Gastrocnemius medialis (tissue), 4 donors: Measurements from ENCODE around the gene ARVCF. TPM values are rescaled to one million over a fixed set of nuclear protein-coding genes. Genes with fewer than 3 reads are reported as not detected.

Experiments
- ATAC-seq, 2 donors: fragments of 150-250 bp; one replicate each; pipeline ENCODE4 v1.9.1; 2016
- DNase-seq, 2 donors: peaks; one replicate each; pipeline ENCODE4 v3.0.0-alpha.2; 2019
- H3K27ac ChIP-seq, 4 donors: fragments of 200-600 bp; sonication (generic); 1 replicate in 1 of 4; 2 replicates in 3 of 4; pipeline ENCODE4 v1.5.1; 2016 to 2018; ENCODE audit warnings: mild to moderate bottlenecking in 2 of 4, moderate library complexity in 1 of 4
- H3K27me3 ChIP-seq, 3 donors: fragments of 200-600 bp; sonication (generic) in 2 of 3; 1 replicate in 1 of 3; 2 replicates in 2 of 3; pipeline versions ENCODE4 v1.5.1 to v1.6.0; 2016 to 2019; ENCODE audit warnings: mild to moderate bottlenecking in 1 of 3, moderate library complexity in 1 of 3
- H3K36me3 ChIP-seq, 2 donors: fragments of 200-600 bp; sonication (generic) in 1 of 2; one replicate each; pipeline ENCODE4 v1.5.1; 2017 to 2018
- H3K4me1 ChIP-seq, 2 donors: fragments of 200-600 bp; sonication (generic) in 1 of 2; one replicate each; pipeline ENCODE4 v1.5.1; 2016 to 2017; ENCODE audit warnings: mild to moderate bottlenecking in 2 of 2
- H3K4me3 ChIP-seq, 4 donors: fragments of 200-600 bp; sonication (generic) in 3 of 4; 1 replicate in 1 of 4; 2 replicates in 3 of 4; pipeline ENCODE4 v1.5.1; 2016 to 2019; ENCODE audit warnings: mild to moderate bottlenecking in 2 of 4
- H3K9me3 ChIP-seq, 3 donors: fragments of 200-600 bp; sonication (generic) in 2 of 3; 1 replicate in 1 of 3; 2 replicates in 2 of 3; pipeline ENCODE4 v1.5.1; 2016 to 2019
- CTCF ChIP-seq, 5 experiments: fragments of 450-650 bp in 3 of 5; fragments of 200-600 bp in 2 of 5; sonication (generic) in 2 of 5; IDR thresholded peaks in 4 of 5; conservative IDR thresholded peaks in 1 of 5; 1 replicate in 4 of 5; 2 replicates in 1 of 5; pipeline ENCODE4 v1.5.1; 2016 to 2019; ENCODE audit warnings: antibody characterized with exemption in 5 of 5, mild to moderate bottlenecking in 3 of 5, moderate library complexity in 3 of 5
- POLR2A ChIP-seq, 2 donors: fragments of 450-650 bp; IDR thresholded peaks; one replicate each; pipeline ENCODE4 v1.6.1; 2017; ENCODE audit warnings: antibody characterized with exemption in 2 of 2, mild to moderate bottlenecking in 2 of 2, moderate library complexity in 2 of 2
- in situ Hi-C, 4 donors: fragments of 200-750 bp; cut with MboI; loops; one replicate each; pipeline versions ENCODE4 v1.15.0 to v1.8.0; 2017; ENCODE audit warnings: low sequenced_read_pairs in 4 of 4
- intact Hi-C: fragments of 100-400 bp; cut with DNase I; formaldehyde crosslinking; loops from one replicate; pipeline ENCODE4 v1.15.1; 2023; ENCODE audit warnings: low total_unique reads
- total RNA-seq, 4 donors: library from RNA; depleted of rRNA; stranded (reverse); fragments of >200 nt; gene quantifications; one replicate each; pipeline versions ENCODE4 v1.1.0 to v1.2.3, GENCODE V29; 2016

The ARVCF gene
- total RNA-seq, 4 donors from 2014 or later, result 6.9 to 19.6 (median 18.0) TPM

GRCh38 chr22:20017622-20017958 lies 967 bp upstream of the ARVCF start:
- in situ Hi-C loops, result no loop called here
- DNase-seq, result no peak
- TF ChIP-seq POLR2A (IDR thresholded peaks at IDR 0.05) (no peak), CTCF (IDR thresholded peaks at IDR 0.05 in 4 of 5, conservative IDR thresholded peaks at IDR 0.05 in 1 of 5) (no peak)
- H3K9me3 ChIP-seq, result no peaks in the 10 kb centered on the region
- H3K27me3 ChIP-seq, result no peaks in the 10 kb centered on the region
- H3K27ac ChIP-seq, result no peak overlapping the region
- peak overlapping the region; percentile 69 to 88 (median 86) for H3K4me3 ChIP-seq
- no peaks in the 10 kb centered on the region for H3K36me3 ChIP-seq
- ATAC-seq, result no peak
- peaks cover 29 to 34% of the 10 kb centered on the region in 2 donors for H3K4me1 ChIP-seq
- intact Hi-C loops, result no loop called here

- H3K27ac ChIP-seq, result peak overlapping the region; percentile 67 to 80 (median 74)
- DNase-seq (no peak), ATAC-seq (peak in 1 of 2 donors; percentile 11)
- TF ChIP-seq POLR2A (IDR thresholded peaks at IDR 0.05) (peak in 1 of 2 donors; percentile 56), CTCF (IDR thresholded peaks at IDR 0.05 in 4 of 5, conservative IDR thresholded peaks at IDR 0.05 in 1 of 5) (no peak)
- H3K27me3 ChIP-seq, result no peaks in the 10 kb centered on the region
- H3K36me3 ChIP-seq, result no peaks in the 10 kb centered on the region
- in situ Hi-C loops, result no loop called here
- peaks cover 20 to 24% of the 10 kb centered on the region in 2 donors for H3K4me1 ChIP-seq
- no peaks in the 10 kb centered on the region for H3K9me3 ChIP-seq
- peak overlapping the region; percentile 69 to 88 (median 86) for H3K4me3 ChIP-seq
- intact Hi-C loops, result loop anchor here (1.0 kb wide), 1 partner anchor 29 kb away; no protein-coding TSS in a partner anchor
Observed at GRCh38 chr22:20015971-20016733, 471 bp downstream of the ARVCF start.

- Histone ChIP-seq H3K9me3 (no peaks in the 10 kb centered on the region), H3K4me3 (no peak overlapping the region), H3K27ac (peak overlapping the region; percentile 22 to 72 (median 68)), H3K36me3 (no peaks in the 10 kb centered on the region), H3K27me3 (no peaks in the 10 kb centered on the region), H3K4me1 (peaks cover 15 to 21% of the 10 kb centered on the region in 2 donors)
- ATAC-seq, result peak; percentile 9 to 18
- in situ Hi-C loops (no loop called here), intact Hi-C loops (no loop called here)
- DNase-seq, result peak in 1 of 2 donors; percentile 53
- peak in 1 of 2 donors; percentile 25 for TF ChIP-seq POLR2A (IDR thresholded peaks at IDR 0.05)
- no peak for TF ChIP-seq CTCF (IDR thresholded peaks at IDR 0.05 in 4 of 5, conservative IDR thresholded peaks at IDR 0.05 in 1 of 5)
Observed at GRCh38 chr22:20015187-20015625, 1.4 kb downstream of the ARVCF start.

GRCh38 chr22:20014526-20015186 lies 2.0 kb downstream of the ARVCF start:
- in situ Hi-C loops, result loop anchor here in 3 of 4 donors (5.0 kb wide), 1 partner anchor 42 kb away; no protein-coding TSS in a partner anchor
- H3K27me3 ChIP-seq, result no peaks in the 10 kb centered on the region
- DNase-seq (no peak), ATAC-seq (no peak)
- TF ChIP-seq CTCF (IDR thresholded peaks at IDR 0.05 in 4 of 5, conservative IDR thresholded peaks at IDR 0.05 in 1 of 5) (no peak), POLR2A (IDR thresholded peaks at IDR 0.05) (no peak)
- H3K4me1 ChIP-seq, result peaks cover 14 to 20% of the 10 kb centered on the region in 2 donors
- H3K27ac ChIP-seq, result peak overlapping the region; percentile 22 to 72 (median 68)
- intact Hi-C loops, result no loop called here
- H3K4me3 ChIP-seq, result no peak overlapping the region
- no peaks in the 10 kb centered on the region for H3K9me3 ChIP-seq
- H3K36me3 ChIP-seq, result no peaks in the 10 kb centered on the region
